Sciatic nerve (tissue), 2 donors: Measurements from ENCODE around the gene FNDC5. TPM values are rescaled to one million over a fixed set of nuclear protein-coding genes. Genes with fewer than 3 reads are reported as not detected.
A peak's percentile ranks its signal among the peaks of the same experiment; 100 is the strongest.

Source experiments
- ATAC-seq: fragments of 200-7000 bp; cut with Tn5 transposase; one replicate; pipeline ENCODE4 v1.9.1; 2020; ENCODE audit warnings: mild to moderate bottlenecking, moderate library complexity
- DNase-seq: peaks from one replicate; pipeline ENCODE4 v3.0.0-alpha.2; 2020; ENCODE audit warnings: low spot score
- intact Hi-C: fragments of 100-400 bp; cut with DNase I; formaldehyde crosslinking; loops from one replicate; pipeline ENCODE4 v1.14.2; 2022
- total RNA-seq: library from RNA; stranded (reverse); fragmentation: NEBNext Ultra II Directional; extraction: Animal tissue kit (Norgen Biotek cat#: 25700); gene quantifications from one replicate; pipeline ENCODE4 v1.2.1, GENCODE V29; 2021
- donor health status: DM: no; HTN: no; CAD: no.
- donor health status: DM: no; HTN: no; CAD: no.

Gene FNDC5
- total RNA-seq, 1 donor from 2014 or later, result 1.6 TPM

GRCh38 chr1:32898958-32899357, 28.2 kb upstream of the FNDC5 start:
- ATAC-seq (no peak), DNase-seq (no peak)
- intact Hi-C loops, result no loop called here

- intact Hi-C loops, result no loop called here
- DNase-seq (no peak), ATAC-seq (no peak)
Measured at GRCh38 chr1:32898056-32898455, 27.3 kb upstream of the FNDC5 start.

GRCh38 chr1:32897082-32898049, 26.7 kb upstream of the FNDC5 start:
- DNase-seq (no peak), ATAC-seq (no peak)
- intact Hi-C loops, result no loop called here

- intact Hi-C loops, result no loop called here
- DNase-seq (no peak), ATAC-seq (no peak)
Measured at GRCh38 chr1:32896451-32896850, 25.7 kb upstream of the FNDC5 start.

GRCh38 chr1:32895325-32896215, 24.9 kb upstream of the FNDC5 start:
- DNase-seq (no peak), ATAC-seq (no peak)
- intact Hi-C loops, result no loop called here

GRCh38 chr1:32894681-32895080, 24.0 kb upstream of the FNDC5 start:
- DNase-seq, result no peak
- intact Hi-C loops, result no loop called here
- ATAC-seq, result no peak

- ATAC-seq (peak; percentile 19), DNase-seq (no peak)
- intact Hi-C loops, result no loop called here
Measured at GRCh38 chr1:32894019-32894600, 23.4 kb upstream of the FNDC5 start.

GRCh38 chr1:32893198-32894018, 22.7 kb upstream of the FNDC5 start:
- peak; percentile 70 for ATAC-seq
- intact Hi-C loops, result no loop called here

GRCh38 chr1:32892368-32893197, 21.9 kb upstream of the FNDC5 start:
- no peak for ATAC-seq
- intact Hi-C loops, result no loop called here
- DNase-seq, result no peak

More at GRCh38 chr1:32893198-32894018, 22.7 kb upstream of the FNDC5 start:
- DNase-seq, result peak; percentile 74

- intact Hi-C loops, result no loop called here
- no peak for ATAC-seq
- DNase-seq, result no peak
Measured at GRCh38 chr1:32891630-32892029, 20.9 kb upstream of the FNDC5 start.

- DNase-seq, result no peak
- no peak for ATAC-seq
- intact Hi-C loops, result no loop called here
Measured at GRCh38 chr1:32891241-32891570, 20.5 kb upstream of the FNDC5 start.

- DNase-seq (no peak), ATAC-seq (no peak)
- intact Hi-C loops, result no loop called here
Measured at GRCh38 chr1:32890516-32891240, 20.0 kb upstream of the FNDC5 start.

GRCh38 chr1:32889731-32890278, 19.1 kb upstream of the FNDC5 start:
- intact Hi-C loops, result no loop called here
- ATAC-seq (no peak), DNase-seq (no peak)

GRCh38 chr1:32888677-32889420, 18.1 kb upstream of the FNDC5 start:
- ATAC-seq (no peak), DNase-seq (no peak)
- intact Hi-C loops, result no loop called here

- DNase-seq (no peak), ATAC-seq (no peak)
- intact Hi-C loops, result no loop called here
Measured at GRCh38 chr1:32888134-32888533, 17.4 kb upstream of the FNDC5 start.

GRCh38 chr1:32887623-32888022, 16.9 kb upstream of the FNDC5 start:
- ATAC-seq (no peak), DNase-seq (no peak)
- intact Hi-C loops, result no loop called here
